NCI-H2081 (cell line): ENCODE measurements around the gene PDHX.

ENCODE experiments used
- DNase-seq, 2 experiments: peaks; one replicate each; lab custom pipeline; 2025; lab: John Stamatoyannopoulos, UW

The PDHX gene

DNA sequence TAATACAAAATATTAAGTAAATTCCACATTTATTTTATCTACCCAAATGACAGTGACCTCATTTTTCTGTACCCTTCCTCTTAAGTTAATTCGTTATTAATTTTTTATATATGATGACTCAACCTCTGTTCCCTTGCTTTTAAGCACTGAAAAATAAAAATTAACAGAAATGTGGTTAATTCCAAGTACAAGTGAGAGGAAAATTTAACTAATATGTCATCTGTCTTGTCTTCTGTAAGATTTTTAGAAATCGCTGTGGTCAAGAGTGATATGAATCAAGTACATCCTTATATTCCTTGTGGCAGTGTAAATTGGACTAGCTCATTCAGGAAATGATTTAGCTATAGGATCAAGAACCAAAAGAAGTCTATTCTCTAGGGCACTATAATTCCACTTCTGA, 74.5 kb downstream of the PDHX start:
- DNase-seq = no peak

DNA sequence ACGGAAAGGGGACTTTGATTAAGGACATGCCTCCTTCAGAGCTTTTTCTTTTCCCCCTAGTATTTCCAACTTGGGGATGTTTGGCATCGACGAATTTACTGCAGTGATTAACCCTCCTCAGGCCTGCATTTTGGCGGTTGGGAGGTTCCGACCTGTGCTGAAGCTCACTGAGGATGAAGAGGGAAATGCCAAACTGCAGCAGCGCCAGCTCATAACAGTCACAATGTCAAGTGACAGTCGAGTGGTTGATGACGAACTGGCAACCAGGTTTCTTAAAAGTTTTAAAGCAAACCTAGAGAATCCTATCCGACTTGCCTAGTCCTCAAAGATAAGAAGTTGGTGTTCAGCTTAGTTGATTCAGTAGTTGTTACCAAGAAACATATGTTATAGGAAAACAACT, 78.4 kb downstream of the PDHX start:
- DNase-seq = no peak

DNA sequence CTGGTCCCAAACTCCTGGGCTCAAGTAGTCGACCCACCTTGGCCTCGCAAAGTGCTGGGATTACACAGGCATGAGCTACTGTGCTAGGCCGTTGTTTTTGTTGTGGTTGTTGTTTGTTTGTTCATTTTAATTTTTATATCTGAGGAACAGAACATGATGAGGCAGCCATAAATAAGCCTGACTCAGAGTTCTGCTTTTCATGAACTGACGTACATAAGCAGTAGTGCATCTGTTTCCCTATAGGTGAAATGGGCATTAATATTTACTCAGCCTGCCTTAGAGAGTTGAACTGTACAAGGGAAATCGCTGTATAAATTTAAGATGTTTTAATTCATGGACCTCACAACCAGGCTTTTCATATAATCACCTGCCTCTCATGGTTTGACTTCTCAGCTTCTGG, 80.5 kb downstream of the PDHX start:
- DNase-seq = no peak

DNA sequence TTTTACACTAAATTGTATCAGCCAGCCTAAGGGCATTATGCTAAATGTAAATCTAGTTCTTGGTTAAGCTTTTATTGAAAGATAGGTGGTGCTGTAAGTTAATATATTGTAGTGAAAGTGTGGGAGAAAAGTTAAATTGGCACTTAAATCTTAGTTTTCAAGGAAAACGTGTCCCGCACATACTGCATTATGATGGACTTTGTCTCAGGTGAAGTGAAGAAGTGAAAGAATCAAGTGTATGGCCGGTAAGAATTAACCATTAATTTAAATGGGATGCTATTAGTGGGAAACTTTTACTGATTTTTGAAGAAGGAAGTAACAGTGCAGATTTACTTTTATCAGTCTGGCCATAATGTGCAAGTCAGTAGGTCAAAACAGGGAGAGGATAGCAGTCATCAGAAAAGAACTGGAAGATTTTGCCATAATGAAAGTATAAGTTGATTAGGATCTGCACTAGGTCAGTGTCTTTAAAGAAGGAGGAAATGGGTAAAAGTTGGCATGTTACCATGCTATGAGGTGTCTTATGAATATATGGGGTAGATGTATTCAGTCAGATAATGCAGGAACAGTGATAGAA, 81.6 kb downstream of the PDHX start:
- no peak for DNase-seq

DNA sequence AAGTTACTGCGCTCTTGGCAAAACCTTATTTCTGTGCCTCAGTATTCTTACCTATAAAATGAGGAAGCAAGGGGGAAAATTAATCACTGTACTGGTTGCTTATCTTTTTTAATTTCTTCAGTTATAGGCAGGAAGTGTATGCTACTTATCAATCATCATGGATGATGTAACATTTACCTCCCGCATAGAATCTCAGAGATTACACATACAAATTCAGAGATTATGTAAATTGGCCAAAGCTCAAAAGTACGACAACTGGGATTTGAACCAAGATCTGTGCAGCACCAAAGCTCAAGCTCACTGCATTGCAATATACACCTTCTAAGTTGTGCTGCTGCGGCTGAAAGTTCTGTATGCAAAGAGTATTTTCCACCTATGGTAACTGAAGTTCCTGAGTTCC, 83.0 kb downstream of the PDHX start:
- no peak for DNase-seq

DNA sequence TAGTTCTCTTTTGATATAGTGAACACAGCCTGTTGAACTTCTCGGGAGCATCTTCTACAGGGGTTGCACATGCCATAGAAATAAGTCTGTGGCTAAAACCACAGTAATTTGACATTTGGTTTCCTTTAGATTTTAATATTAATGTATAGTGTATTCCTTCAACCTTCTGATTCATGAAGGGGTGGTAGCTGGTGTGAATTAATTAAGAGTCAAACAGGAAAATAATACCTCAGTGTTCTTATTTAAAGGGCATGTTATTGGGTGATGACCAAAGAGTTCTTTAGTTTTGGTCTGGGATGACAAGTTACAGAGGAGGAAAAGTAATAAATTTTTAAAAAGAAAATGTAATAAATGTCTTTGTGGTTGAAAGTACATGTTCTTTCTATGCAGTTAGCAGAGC, 86.8 kb downstream of the PDHX start:
- DNase-seq = no peak

DNA sequence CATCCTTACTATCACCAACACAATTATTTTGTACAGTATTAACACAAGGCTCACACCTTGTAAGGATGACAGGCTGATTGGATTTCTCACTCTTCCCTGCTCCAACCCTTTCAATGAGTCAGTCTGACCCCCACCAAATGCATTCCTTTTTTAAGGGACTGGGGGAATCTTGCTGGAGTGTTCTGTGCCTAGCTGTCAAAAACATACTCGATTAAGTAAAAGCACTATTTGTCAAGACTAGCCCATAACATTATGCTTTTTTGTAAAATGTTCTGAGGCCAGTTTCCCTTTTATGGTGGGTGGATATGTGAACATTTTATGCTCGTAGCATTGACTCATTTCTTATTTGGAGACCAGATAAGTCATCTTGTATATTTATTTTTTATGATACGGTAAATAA, 87.2 kb downstream of the PDHX start:
- DNase-seq = no peak

DNA sequence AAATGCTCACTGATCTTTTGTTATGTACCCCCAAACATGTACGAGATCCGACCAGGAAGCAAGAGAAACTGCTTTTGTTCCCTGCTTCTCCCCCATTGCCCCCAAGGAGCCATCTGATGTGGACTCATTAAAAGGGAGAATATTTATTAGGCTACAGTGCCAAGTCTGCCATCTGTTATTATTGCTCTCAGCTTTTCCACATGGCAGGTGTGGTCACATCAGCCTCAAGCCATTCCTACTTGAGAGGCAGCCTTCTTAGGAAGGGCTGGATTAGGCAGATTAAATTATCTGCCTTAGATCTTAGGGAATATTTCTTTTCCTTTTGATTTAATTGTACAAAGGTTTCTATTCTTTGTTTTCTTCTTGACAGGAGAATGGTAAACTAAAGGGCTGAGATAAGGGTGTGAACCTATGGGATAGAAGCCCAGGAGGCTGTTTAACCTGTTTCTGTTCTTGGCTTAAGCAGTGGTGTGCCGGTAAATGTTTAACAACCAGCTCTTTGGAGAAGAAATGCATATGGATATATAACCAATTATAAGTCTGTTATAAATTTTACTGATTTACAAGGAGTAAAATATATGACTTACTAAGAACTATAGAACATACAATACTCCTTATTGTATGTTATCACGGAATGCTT, 88.8 kb downstream of the PDHX start:
- DNase-seq = no peak

DNA sequence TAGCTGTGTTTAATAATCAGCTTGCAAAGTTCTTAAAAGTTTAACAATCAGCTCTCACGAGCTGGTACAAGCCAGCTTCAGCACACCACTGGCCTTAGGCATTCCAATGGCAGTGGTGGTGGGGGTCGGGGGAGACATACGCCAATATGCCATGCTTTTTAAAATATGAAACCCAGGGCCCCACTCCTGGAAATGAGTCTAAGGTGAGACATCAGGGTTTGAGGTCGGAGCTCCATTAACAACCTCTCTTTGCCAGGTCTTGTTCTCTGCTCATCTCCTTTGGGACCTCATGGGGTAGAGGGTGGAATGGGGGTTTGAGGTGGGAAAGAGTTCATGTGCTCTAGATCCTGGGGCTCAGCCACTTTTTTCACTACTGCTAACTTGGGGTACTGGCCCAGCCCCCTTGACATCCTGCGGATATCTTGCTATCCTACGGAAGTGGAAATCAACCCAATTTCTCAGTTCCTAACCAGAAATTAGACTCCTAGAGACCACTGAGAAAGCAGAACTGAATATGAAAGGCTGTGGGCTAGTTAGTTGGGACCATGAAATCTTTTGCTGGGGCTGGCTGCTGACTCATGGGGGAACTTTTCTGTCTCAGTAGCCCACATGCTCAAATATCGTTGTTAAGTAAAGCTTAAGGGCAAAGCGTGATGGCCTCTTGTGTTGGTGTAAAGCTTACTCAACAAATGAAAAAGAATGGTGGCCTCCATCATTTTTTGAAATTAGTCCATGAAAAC, 90.1 kb downstream of the PDHX start:
- DNase-seq = no peak

DNA sequence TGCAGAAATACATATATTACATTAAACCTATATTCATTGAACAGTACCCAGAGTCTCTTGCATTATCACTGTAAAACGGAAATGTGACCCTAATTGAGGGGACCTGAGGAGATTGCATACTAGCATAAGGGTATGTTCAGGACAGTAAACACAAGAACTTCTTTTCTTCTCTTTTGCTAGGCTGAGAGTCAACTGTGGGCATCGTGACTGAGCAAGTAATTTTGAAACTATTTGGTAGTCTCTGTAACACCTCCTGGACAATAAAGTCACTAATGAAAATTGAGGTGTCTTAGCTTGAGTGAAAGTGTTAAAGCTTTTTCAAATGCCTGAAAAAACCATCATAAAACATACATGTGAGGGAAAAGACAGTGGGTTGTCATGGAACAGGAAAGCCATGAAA, 90.9 kb downstream of the PDHX start:
- no peak for DNase-seq

DNA sequence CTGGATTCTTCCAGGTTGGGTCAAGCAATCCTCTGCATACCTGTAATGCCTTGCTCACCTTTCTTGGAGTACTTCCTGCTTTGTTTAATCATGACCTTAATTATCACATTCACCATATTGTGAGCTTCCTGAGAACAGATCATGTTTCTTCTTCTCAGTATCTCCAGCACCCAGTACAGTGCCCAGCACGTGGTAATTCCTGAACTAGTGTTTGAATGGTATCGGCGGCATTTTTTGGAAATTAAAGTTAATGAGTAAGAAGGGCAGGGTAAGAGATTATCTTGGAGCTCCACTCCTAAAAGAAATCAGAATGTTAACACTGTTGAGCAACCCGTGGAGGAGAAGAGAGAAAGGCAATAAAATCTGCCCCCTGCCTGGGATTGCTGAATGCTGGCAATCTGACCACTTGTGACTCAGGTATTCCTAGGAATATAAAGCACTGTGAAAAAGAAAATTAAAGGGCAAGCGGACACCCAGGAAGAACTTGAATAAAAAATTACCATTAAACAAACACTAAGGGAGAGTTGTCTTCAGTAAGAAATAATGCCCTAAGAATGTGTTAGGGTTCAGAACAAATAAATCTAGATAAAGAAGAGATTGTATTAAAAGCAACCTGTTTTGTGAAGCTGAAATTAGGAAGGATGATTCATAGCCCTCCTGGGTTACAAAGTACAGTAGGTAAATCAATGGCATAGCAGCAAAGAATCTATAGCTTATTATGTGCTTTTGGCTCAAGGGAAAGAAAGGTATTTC, 92.9 kb downstream of the PDHX start:
- peak; percentile 47 to 73 for DNase-seq

DNA sequence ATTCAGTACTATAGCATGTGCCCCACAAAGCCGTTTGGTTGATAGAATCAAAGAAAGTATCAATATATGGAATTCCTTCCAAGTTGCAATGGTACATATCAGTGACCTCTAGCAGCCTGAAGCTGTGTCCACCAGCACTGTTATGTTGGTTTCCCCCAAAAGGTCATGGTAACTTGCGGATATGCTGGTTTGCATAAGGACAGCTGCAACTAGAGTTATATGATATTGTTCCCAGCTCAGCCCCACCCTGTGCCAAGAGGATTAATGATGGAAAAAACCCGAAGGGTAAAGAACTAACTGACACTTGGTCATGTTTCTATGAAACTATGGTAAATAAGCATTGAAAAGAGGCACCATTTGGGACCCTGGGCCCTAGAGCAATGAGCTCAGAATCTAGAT, 93.5 kb downstream of the PDHX start:
- DNase-seq = peak in 1 of 2 experiments; percentile 42

DNA sequence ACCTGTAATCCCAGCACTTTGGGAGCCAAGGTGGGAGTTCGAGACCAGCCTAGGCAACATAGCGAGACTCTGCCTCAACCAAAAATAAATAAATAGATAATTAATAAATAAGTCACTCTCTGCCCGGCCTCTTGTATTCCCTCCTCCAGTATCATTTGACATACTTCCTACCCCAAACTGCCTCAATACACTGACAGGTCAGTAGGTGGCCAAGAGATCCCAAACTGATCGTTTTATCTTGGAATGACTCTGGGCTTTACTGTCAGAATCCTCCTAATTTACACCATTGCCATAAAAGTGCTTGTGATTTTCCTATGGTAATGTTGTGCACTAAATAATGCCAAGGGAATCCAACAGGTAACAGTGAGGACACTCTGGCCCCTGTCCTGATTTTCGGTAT, 94.2 kb downstream of the PDHX start:
- DNase-seq = no peak

DNA sequence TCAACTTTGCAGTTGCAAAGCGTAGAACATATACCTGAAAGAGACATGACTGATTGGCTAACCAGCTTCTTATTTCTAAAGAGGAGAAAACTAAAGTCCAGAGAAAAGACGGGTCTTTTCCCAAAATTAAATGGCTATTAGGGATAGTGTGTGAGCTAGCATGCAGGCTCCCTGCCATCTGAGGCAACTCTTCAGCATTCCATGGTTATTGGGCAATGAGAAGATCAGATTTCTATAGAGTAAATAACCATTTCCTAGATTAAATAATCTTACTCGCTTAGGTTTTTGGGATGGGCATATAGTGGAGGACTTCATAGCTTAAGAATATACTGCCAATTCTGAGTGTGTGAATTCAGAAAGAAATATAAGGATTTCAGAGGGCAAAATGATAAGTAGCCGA, 95.0 kb downstream of the PDHX start:
- no peak for DNase-seq

DNA sequence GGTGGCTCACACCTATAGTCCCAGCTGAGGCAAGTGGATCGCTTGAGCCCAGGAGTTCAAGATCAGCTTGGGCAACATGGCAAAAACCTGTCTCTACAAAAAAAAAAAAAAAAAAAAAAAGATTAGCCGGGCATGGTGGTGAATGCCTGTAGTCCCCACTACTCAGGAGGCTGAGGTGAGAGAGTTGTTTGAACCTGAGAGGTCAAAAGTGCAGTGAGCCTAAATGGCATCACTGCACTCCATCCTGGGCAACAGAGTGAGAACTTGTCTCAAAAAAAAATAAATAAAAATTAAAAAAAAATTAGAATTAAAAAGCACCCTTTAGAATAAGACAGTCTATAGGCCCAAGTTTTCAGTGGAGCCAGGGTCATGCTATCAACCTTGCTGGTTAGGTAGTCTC, 95.5 kb downstream of the PDHX start:
- DNase-seq = no peak

DNA sequence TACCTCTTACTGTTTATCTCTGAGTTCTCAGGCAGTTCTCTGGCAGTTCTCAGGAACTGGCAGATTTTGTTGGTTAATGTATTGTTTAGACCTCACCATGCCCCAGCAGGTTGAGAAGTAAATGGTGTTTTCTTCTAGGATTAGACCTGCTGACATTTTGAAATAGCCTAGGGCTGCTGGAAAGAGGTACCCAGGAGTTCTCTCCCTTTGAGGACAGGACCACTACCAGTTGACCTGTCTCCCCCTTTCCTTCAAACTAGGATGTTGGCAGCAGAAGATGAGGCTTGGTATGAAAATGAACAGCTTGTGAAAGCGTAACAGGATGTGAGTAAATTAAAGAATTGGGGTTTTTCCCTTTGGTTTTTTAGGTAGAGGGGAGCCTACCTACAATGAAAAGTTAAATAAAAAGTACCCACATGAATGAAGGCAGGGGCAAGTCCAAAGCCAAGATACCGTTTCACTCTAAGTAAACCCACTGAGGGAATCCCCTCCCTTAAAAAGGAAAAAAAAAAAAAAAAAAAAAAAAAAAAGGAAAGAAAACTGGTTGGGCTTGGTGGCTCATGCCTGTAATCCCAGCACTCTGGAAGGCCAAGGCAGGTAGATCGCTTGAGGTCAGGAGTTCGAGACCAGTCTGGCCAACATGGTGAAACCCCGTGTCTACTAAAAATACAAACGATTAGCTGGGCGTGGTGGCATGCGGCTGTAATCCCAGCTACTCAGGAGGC, 96.2 kb downstream of the PDHX start:
- DNase-seq = no peak

DNA sequence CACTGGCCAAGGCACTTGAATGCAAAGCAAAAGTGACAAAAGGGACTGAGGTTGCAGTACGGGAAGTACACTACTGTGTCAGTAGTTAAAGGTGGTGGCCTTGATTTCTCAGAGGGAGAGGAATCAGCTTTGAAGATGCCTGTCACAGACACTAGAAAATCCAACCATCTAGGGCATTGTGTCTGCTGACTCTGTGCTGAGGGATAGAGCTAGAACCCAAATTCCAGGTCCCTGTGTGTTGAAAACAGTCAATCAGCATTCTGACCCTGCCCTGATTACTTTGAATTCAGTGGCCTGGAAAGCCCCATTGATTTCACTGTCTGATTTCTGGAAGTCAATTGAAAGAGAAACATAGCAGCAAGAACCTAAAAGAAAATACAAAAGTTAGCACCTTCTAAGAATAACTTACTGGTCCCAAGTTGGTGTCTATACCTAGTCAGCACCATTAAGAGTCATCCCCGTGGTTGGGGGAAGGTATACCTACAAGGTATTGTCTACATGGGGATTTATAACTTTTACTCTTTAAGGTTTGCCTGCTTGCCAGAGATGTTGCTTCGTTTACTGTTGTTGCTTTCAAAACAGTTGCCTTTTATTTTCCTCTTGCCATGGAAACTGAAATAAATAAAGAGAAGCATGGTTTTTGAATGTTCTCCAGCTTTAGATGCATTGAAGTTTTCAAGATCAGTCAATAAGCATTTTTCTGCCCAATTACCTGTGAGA, 97.3 kb downstream of the PDHX start:
- no peak for DNase-seq

DNA sequence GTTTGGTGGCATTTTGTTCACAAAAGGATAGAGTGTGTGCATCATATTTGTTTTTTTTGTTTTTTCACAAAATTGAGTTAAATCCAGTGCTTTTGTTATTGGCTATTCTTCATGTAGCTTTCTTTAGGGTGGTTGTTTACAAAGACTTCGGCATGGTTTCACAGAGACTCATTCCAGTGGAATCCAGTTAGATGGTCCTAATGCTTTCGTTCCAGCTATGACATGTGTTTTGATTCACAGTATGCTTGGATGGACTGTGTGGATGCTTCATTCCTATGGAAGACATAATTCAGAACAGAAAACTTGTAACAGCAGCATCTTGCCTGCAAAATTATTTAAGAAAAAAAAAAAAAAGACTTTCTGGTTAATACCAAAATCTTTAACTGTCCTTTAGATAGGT, 97.9 kb downstream of the PDHX start:
- no peak for DNase-seq

DNA sequence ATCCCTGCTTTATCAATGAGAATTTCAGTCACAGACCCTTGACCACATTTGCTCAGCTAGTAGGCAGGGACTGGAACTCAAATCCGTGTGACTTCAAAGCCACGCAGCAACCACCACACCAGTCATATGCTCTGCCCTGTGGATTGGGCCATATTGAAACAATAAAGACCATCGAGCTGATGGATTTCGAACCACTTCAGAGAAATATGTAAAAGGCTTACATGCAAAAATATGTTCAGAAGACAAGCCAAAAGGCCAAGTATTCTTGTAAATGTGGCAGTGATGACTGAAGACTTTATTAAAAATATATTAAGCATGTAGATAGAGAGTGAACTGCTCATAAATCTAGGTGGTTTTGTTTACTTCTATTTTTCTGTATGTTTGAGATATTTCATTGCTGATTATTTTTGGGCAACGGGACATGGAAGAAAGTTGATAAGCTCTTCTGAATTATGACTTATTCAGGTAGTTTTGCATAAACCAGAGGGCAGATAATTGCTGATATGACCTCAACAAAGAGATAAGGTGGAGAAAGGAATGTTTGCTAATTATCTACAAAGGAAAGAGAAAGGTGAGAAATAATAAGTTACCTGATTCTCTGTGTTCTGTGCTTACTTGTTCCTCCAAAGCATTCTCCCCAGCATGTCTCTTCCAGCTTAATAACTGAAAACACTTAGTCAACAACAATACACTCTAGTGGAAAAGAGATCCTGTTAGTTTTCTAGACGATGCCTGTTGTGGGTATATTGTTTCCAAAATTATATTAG, 99.4 kb downstream of the PDHX start:
- no peak for DNase-seq

DNA sequence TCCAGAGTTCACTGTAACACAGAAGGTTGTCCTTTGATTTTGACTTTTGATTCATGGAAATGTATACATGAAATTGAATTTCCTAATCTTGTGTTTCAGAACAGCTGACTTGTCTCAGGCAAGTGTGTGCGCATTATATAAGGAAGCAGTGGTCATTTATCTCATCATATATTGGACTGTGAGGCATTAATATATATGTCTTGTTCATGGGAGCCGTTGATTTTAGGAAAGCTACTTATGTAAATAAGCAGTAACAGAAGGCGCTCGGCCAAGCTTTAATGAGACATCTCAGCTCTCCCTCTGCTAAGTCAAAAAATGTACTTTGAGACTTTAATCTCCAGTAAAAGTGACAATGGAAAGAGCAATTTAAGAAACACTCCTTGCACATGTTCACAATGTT, 100.5 kb downstream of the PDHX start:
- DNase-seq = no peak
